ENCODE measurements around the gene TYR. TPM values are rescaled to one million over a fixed set of nuclear protein-coding genes. Genes with fewer than 3 reads are reported as not detected.
A peak's percentile ranks its signal among the peaks of the same experiment; 100 is the strongest.
"Not testable (repeated sequence)": the region's sequence is repeated elsewhere in the genome, so short reads cannot be mapped to it uniquely, and the experiment has no call there.

TYR gene
- total and polyA plus RNA-seq, 8 donors, result not detected

DNA sequence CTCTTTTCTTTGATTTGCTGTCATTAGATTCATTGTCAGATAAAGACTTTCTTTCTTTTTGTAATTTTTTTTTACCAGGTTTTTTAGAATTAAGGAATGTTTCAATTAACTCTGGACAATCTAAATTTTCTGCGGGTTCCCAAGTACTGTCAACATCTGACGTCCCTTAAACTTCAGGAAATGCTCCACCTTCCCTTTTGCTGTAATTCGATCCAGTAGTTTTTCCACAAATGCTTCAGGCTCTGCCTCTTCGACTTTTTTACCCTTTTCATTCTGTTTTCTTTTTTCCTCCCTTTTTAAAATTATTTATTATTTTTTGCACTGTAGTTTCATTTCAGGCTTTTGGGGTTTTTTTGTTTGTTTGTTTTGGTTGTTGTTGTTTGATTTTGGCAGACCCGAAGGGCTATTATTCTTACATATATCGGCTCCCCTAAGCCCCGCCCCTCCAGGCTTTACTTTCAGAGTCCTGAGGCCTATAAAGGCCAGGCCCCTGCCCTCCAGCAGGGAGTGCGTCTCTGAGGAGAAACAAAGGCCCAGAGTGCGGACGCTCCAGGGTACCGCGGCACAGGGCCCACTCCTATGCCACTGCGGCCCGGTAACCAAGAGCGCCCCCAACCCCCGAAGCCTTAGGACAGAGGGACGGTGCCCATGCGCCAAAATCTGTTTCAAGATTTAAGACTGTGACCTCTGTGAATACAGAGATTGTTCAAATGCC, 116.4 kb downstream of the TYR start:
- WGBS, 5 donors, result 20 to 27% (median 23%) methylated on average over 18 of the region's 18 CpGs
- no peaks in the 10 kb centered on the region for H3K9me3 ChIP-seq
- H3K4me1 ChIP-seq, result no peaks in the 10 kb centered on the region
- no peaks in the 10 kb centered on the region for H3K27me3 ChIP-seq
- intact Hi-C loops (cut with DNase I; ENCODE audit: low total_unique reads), result no loop called here
- TF ChIP-seq POLR2AphosphoS5 (IDR thresholded peaks at IDR 0.05) (no peak), EP300 (IDR thresholded peaks at IDR 0.05) (no peak), POLR2A (IDR thresholded peaks at IDR 0.05) (no peak)
- TF ChIP-seq, protein P1, sequence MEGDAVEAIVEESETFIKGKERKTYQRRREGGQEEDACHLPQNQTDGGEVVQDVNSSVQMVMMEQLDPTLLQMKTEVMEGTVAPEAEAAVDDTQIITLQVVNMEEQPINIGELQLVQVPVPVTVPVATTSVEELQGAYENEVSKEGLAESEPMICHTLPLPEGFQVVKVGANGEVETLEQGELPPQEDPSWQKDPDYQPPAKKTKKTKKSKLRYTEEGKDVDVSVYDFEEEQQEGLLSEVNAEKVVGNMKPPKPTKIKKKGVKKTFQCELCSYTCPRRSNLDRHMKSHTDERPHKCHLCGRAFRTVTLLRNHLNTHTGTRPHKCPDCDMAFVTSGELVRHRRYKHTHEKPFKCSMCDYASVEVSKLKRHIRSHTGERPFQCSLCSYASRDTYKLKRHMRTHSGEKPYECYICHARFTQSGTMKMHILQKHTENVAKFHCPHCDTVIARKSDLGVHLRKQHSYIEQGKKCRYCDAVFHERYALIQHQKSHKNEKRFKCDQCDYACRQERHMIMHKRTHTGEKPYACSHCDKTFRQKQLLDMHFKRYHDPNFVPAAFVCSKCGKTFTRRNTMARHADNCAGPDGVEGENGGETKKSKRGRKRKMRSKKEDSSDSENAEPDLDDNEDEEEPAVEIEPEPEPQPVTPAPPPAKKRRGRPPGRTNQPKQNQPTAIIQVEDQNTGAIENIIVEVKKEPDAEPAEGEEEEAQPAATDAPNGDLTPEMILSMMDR (IDR thresholded peaks at IDR 0.05), result no peak
- H3K36me3 ChIP-seq, result no peaks in the 10 kb centered on the region
- H3K27ac ChIP-seq, result no peak overlapping the region
- peak in 1 of 2 donors; percentile 12 for DNase-seq
- H3K4me3 ChIP-seq, result peak overlapping the region in 1 of 4 donors; percentile 14

DNA sequence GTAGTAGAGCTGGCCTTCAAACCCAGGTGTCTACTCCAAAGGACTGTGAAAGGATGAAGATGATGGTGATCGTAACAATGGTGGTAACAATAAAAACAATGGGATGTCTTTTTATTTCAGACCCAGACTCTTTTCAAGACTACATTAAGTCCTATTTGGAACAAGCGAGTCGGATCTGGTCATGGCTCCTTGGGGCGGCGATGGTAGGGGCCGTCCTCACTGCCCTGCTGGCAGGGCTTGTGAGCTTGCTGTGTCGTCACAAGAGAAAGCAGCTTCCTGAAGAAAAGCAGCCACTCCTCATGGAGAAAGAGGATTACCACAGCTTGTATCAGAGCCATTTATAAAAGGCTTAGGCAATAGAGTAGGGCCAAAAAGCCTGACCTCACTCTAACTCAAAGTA, 117.3 kb downstream of the TYR start:
- H3K27ac ChIP-seq; H3K27me3 ChIP-seq; H3K4me1 ChIP-seq; intact Hi-C loops (cut with DNase I; ENCODE audit: low total_unique reads); H3K4me3 ChIP-seq; H3K36me3 ChIP-seq; DNase-seq; H3K9me3 ChIP-seq: not testable (repeated sequence)
- 94 to 98% (median 95%) methylated on average over 6 to 7 of the region's 7 CpGs for WGBS, 5 donors

DNA sequence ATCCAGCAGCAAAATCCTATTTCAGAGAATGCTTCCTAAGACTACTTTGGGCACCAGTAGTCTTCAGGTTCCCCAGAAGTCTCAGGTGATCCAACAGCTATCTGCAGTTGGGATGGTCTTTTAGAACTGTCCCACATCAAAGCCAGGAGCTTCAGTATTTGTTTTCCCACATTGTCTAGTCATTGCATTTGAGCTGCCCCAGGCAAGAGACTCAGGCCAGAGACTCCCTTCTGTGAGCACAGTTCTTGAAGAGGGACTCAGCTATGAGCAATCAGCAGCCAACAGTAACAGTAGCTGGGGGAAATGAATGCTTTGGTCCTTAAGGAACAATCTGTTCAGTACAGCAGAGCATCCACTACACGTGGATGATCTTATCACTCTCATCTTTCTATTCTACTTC, 125.4 kb downstream of the TYR start:
- H3K27ac ChIP-seq; H3K9me3 ChIP-seq; intact Hi-C loops (cut with DNase I; ENCODE audit: low total_unique reads); H3K4me1 ChIP-seq; DNase-seq; H3K27me3 ChIP-seq; H3K4me3 ChIP-seq; H3K36me3 ChIP-seq: not testable (repeated sequence)
- whole genome bisulfite sequencing, 5 donors, result 45 to 71% (median 58%) methylated on average over 1 of the region's 1 CpG

DNA sequence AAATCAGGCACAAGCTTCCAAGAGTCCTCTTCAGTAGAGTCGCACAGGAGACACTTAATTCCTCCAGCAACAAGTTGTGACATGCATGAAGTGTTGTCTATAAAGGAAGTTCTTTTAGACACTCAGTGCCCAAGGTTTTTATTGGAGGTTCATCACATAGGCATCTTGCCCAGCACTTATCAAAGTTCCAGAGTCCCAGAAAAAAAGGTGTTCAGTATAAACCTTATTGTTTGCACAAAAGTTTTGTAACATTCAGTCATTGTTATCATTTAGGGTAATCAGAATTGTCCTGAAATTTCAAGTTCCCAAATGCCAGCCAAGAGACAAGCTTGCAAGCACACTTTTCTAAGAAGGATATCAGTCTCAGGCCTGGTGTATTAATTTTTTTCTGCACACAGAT, 130.6 kb downstream of the TYR start:
- H3K27ac ChIP-seq; H3K4me1 ChIP-seq; intact Hi-C loops (cut with DNase I; ENCODE audit: low total_unique reads); H3K9me3 ChIP-seq; H3K36me3 ChIP-seq; H3K27me3 ChIP-seq; H3K4me3 ChIP-seq; DNase-seq: not testable (repeated sequence)
- 85 to 95% (median 94%) methylated on average over 1 of the region's 1 CpG for WGBS, 5 donors

DNA sequence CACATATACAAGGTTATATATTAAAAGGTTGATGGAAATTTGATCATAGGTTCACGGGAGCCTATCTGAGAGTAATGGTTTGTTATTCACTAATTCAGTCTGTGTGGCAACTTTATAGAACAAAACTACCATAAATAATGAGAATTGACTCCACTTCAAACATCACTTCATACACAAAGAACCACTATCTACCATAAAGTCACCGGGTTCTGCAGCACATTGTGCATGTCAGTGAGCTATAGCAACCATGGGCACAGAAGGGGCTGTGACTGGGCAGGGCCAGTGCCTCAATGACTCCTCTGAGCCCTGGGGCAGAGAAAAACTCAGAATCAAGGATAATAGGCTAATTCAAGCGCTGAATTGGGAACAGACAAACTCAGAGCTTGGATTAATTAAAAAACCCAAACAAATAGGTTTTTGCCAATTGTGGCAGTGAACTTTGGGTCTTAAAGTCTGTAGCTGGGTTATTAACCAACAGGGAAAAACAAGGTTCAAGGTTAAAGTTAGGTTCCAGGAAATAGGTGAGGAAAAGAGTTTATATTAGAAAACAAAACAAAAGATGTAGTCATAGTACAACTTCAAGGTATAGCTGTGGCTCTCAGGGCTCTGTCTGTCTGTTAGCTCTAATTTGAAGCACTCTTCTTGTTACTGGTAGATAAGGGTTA, 131.8 kb downstream of the TYR start:
- H3K9me3 ChIP-seq; H3K4me3 ChIP-seq; H3K36me3 ChIP-seq; H3K4me1 ChIP-seq; DNase-seq; H3K27ac ChIP-seq; intact Hi-C loops (cut with DNase I; ENCODE audit: low total_unique reads); H3K27me3 ChIP-seq: not testable (repeated sequence)
- 68 to 84% (median 79%) methylated on average over 3 of the region's 3 CpGs for WGBS, 5 donors

DNA sequence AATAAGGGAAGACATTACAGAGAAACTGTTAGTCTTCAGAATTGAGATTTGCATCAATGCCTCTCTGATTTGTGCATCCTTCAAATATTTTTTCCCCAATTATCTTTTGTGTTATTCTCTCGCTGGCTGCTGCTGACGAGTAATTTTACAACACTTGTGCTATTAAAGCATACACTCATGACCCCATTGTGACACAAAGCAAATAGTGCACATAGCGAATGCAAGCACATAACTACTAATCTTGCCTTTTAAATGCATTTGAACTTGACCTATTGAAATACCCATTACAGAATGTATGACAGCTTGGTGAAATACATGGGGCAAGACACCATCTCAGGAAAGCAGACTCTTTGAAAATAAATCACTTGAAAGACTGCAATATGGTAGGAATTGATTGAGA, 132.9 kb downstream of the TYR start:
- intact Hi-C loops (cut with DNase I; ENCODE audit: low total_unique reads); H3K4me1 ChIP-seq; H3K9me3 ChIP-seq; H3K27me3 ChIP-seq; DNase-seq; H3K27ac ChIP-seq; H3K36me3 ChIP-seq; H3K4me3 ChIP-seq: not testable (repeated sequence)
- 29 to 54% (median 44%) methylated on average over 3 of the region's 3 CpGs for WGBS, 5 donors

DNA sequence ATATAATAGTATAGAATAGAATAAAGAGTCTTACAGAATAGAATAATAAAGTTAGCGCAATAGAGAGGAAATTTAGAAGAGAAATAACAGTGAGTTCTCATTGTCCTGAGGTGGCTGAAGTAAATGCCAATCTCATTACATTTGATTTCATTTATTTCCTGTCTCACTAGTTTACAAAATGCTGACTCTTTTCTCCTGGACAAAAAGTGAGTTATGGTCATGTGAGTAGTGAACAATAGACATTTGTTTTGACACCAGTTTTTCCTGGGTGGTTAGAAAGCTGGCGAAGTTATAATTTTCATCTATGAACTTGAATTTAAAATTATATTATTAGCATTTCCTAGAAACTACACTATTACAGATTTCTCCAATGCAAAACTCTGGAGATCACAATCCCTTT, 143.7 kb downstream of the TYR start:
- no peak for DNase-seq
- no peak for TF ChIP-seq EP300 (IDR thresholded peaks at IDR 0.05)
- no peak for TF ChIP-seq POLR2AphosphoS5 (IDR thresholded peaks at IDR 0.05)
- TF ChIP-seq, protein P1 (IDR thresholded peaks at IDR 0.05), result no peak
- no peak for TF ChIP-seq POLR2A (IDR thresholded peaks at IDR 0.05)
- no peaks in the 10 kb centered on the region for H3K9me3 ChIP-seq

More for the DNA sequence above, 143.7 kb downstream of the TYR start:
- intact Hi-C loops (cut with DNase I; ENCODE audit: low total_unique reads), result no loop called here
- H3K27ac ChIP-seq, result no peak overlapping the region
- 89 to 97% (median 91%) methylated on average over 2 of the region's 2 CpGs for WGBS, 5 donors
- H3K4me1 ChIP-seq, result no peaks in the 10 kb centered on the region
- H3K4me3 ChIP-seq, result no peak overlapping the region
- no peaks in the 10 kb centered on the region for H3K36me3 ChIP-seq
- H3K27me3 ChIP-seq, result no peaks in the 10 kb centered on the region

Measured in stomach (tissue), 9 donors.